BE2C (cell line): Measurements from ENCODE around the gene SGCG.

Experiments used
- DNase-seq: peaks from one replicate; pipeline ENCODE4 v3.0.0-alpha.2; 2020
- H3K27me3 ChIP-seq: fragments of 250-450 bp; sonication (Bioruptor Pico); 2 replicates; pipeline ENCODE4 v1.5.1; 2020; ENCODE audit warnings: mild to moderate bottlenecking
- H3K36me3 ChIP-seq: fragments of 250-450 bp; sonication (Bioruptor Pico); 2 replicates; pipeline ENCODE4 v1.5.1; 2020; ENCODE audit warnings: mild to moderate bottlenecking
- H3K4me1 ChIP-seq: fragments of 250-450 bp; sonication (Bioruptor Pico); 2 replicates; pipeline ENCODE4 v1.5.1; 2020
- H3K4me3 ChIP-seq: 2 replicates; pipeline ENCODE4 v1.5.1; 2011; ENCODE audit warnings: low read depth, low read length
- H3K9me3 ChIP-seq: fragments of 250-450 bp; sonication (Bioruptor Pico); 2 replicates; pipeline ENCODE4 v1.5.1; 2020
- CTCF ChIP-seq: IDR thresholded peaks from 2 replicates; pipeline ENCODE4 v1.5.1; 2012; ENCODE audit warnings: mild to moderate bottlenecking, low read depth, low read length

The SGCG gene

GRCh38 chr13:23349161-23349897 is 168.6 kb downstream of the SGCG start:
- H3K27me3 ChIP-seq, result no peaks in the 10 kb centered on the region
- no peak overlapping the region for H3K4me3 ChIP-seq
- DNase-seq, result no peak
- no peaks in the 10 kb centered on the region for H3K4me1 ChIP-seq
- no peaks in the 10 kb centered on the region for H3K9me3 ChIP-seq
- H3K36me3 ChIP-seq, result peaks cover 26% of the 10 kb centered on the region
- no peak for TF ChIP-seq CTCF

GRCh38 chr13:23350009-23350408 is 169.2 kb downstream of the SGCG start:
- H3K4me3 ChIP-seq, result no peak overlapping the region
- H3K9me3 ChIP-seq, result no peaks in the 10 kb centered on the region
- H3K4me1 ChIP-seq, result no peaks in the 10 kb centered on the region
- DNase-seq, result no peak
- no peak for TF ChIP-seq CTCF
- H3K36me3 ChIP-seq, result peaks cover 29% of the 10 kb centered on the region
- H3K27me3 ChIP-seq, result no peaks in the 10 kb centered on the region

GRCh38 chr13:23352161-23352560 is 171.4 kb downstream of the SGCG start:
- peaks cover 34% of the 10 kb centered on the region for H3K36me3 ChIP-seq
- H3K4me3 ChIP-seq, result no peak overlapping the region
- H3K4me1 ChIP-seq, result no peaks in the 10 kb centered on the region; the same call in 1 of the 2 replicates
- peak; percentile 10 for DNase-seq
- no peak for TF ChIP-seq CTCF
- no peaks in the 10 kb centered on the region for H3K9me3 ChIP-seq
- no peaks in the 10 kb centered on the region for H3K27me3 ChIP-seq

GRCh38 chr13:23354520-23354919 is 173.7 kb downstream of the SGCG start:
- TF ChIP-seq CTCF, result no peak
- H3K9me3 ChIP-seq, result no peaks in the 10 kb centered on the region
- H3K27me3 ChIP-seq, result no peaks in the 10 kb centered on the region
- H3K4me1 ChIP-seq, result no peaks in the 10 kb centered on the region; the same call in 1 of the 2 replicates
- H3K4me3 ChIP-seq, result no peak overlapping the region
- peaks cover 38% of the 10 kb centered on the region for H3K36me3 ChIP-seq
- DNase-seq, result no peak

GRCh38 chr13:23356368-23356767 is 175.6 kb downstream of the SGCG start:
- Histone ChIP-seq H3K4me1 (no peaks in the 10 kb centered on the region; the same call in 1 of the 2 replicates), H3K9me3 (no peaks in the 10 kb centered on the region), H3K27me3 (no peaks in the 10 kb centered on the region), H3K36me3 (peaks cover 36% of the 10 kb centered on the region), H3K4me3 (no peak overlapping the region)
- TF ChIP-seq CTCF, result no peak
- no peak for DNase-seq

- H3K4me3 ChIP-seq, result no peak overlapping the region
- H3K9me3 ChIP-seq, result no peaks in the 10 kb centered on the region
- H3K4me1 ChIP-seq, result no peaks in the 10 kb centered on the region; the same call in 1 of the 2 replicates
- TF ChIP-seq CTCF, result no peak
- no peaks in the 10 kb centered on the region for H3K27me3 ChIP-seq
- no peak for DNase-seq
- peaks cover 39% of the 10 kb centered on the region for H3K36me3 ChIP-seq
These were observed 176.6 kb downstream of the SGCG start for GRCh38 chr13:23357349-23357748.
